ENCODE data around the gene SRL. TPM values are rescaled to one million over a fixed set of nuclear protein-coding genes. Genes with fewer than 3 reads are reported as not detected.

The SRL gene
- total RNA-seq, 1 experiment from 2014 or later: not detected

DNA sequence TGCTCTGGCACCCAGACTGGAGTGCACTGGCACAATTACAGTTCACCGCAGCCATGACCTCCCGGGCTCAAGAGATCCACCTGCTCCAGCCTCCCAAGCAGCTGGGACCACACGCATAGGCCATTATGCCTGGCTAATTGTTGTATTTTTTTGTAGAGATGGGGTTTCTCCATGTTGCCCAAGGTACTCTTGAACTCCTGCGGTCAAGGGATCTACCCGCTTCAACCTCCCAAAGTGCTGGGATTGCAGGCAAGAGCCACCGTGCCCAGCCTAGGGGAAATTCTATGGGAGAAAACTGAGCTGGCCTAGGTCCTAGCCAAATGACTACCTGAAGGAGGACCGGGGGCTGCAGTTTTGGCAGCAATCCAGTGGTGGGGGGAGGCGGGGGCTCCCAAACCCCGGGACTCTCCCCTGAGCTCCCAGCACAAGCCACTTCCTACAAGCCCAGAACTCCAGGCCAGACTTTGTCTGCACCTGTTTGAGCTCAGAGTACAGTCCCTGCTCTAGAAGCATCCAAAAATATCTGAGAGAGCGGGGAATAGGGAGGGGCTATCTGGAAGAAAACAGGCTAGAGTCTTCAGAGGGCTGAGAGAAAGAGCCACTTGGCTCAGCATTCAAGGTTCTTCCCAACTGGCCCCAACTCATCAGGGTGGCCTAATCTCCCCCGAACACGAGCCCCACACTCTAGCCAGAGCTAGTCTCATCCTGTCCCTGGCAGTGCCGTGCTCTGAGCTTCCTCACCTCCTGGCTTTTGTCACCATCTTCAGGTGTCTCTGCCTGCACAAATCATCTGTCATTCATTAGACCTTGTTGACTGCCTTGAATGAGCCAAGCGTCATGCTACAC is 9.1 kb downstream of the SRL start:
- no peaks in the 10 kb centered on the region for H3K36me3 ChIP-seq (ENCODE audit: control insufficient read depth, insufficient read depth, low read length)
- no peak overlapping the region for H3K27ac ChIP-seq (ENCODE audit: low read length)
- no TSS peak for BruUV-seq (replicated peaks)
- H3K27me3 ChIP-seq (ENCODE audit: control insufficient read depth, insufficient read depth, low read length): no peaks in the 10 kb centered on the region
- no peak for DNase-seq (ENCODE audit: low read depth, low spot score)
- no peaks in the 10 kb centered on the region for H3K4me1 ChIP-seq (ENCODE audit: control insufficient read depth, insufficient read depth, low read length)
- H3K4me3 ChIP-seq (ENCODE audit: low read depth in 2 of 2, low read length in 2 of 2): no peak overlapping the region
- ChIA-PET POLR2A (interaction anchor here (0.5 kb wide), 1 partner anchor 40 kb away, joined by 10 read pairs; the partner anchor contains the start of gene TFAP4), CTCF (interaction anchor here (0.7 kb wide), 1 partner anchor 82 kb away, joined by 3 read pairs; no protein-coding TSS in a partner anchor)
- in situ Hi-C loops (cut with HindIII; ENCODE audit: low pct_unique_long_range_greater_than_20kb, low sequenced_read_pairs) (no loop called here), intact Hi-C loops (cut with micrococcal nuclease; ENCODE audit: unreplicated experiment) (no loop called here)
- TF ChIP-seq POLR2AphosphoS5 (IDR thresholded peaks at IDR 0.05; ENCODE audit: low read depth, low read length) (no peak), SIN3A (IDR thresholded peaks at IDR 0.05; ENCODE audit: borderline replicate concordance, insufficient read depth, low read depth, low read length) (no peak), TCF7L2 (IDR thresholded peaks at IDR 0.05; ENCODE audit: low read depth, low read length) (no peak)
- TF ChIP-seq, protein P1, sequence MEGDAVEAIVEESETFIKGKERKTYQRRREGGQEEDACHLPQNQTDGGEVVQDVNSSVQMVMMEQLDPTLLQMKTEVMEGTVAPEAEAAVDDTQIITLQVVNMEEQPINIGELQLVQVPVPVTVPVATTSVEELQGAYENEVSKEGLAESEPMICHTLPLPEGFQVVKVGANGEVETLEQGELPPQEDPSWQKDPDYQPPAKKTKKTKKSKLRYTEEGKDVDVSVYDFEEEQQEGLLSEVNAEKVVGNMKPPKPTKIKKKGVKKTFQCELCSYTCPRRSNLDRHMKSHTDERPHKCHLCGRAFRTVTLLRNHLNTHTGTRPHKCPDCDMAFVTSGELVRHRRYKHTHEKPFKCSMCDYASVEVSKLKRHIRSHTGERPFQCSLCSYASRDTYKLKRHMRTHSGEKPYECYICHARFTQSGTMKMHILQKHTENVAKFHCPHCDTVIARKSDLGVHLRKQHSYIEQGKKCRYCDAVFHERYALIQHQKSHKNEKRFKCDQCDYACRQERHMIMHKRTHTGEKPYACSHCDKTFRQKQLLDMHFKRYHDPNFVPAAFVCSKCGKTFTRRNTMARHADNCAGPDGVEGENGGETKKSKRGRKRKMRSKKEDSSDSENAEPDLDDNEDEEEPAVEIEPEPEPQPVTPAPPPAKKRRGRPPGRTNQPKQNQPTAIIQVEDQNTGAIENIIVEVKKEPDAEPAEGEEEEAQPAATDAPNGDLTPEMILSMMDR (IDR thresholded peaks at IDR 0.05): no peak
- TF ChIP-seq, protein P2, sequence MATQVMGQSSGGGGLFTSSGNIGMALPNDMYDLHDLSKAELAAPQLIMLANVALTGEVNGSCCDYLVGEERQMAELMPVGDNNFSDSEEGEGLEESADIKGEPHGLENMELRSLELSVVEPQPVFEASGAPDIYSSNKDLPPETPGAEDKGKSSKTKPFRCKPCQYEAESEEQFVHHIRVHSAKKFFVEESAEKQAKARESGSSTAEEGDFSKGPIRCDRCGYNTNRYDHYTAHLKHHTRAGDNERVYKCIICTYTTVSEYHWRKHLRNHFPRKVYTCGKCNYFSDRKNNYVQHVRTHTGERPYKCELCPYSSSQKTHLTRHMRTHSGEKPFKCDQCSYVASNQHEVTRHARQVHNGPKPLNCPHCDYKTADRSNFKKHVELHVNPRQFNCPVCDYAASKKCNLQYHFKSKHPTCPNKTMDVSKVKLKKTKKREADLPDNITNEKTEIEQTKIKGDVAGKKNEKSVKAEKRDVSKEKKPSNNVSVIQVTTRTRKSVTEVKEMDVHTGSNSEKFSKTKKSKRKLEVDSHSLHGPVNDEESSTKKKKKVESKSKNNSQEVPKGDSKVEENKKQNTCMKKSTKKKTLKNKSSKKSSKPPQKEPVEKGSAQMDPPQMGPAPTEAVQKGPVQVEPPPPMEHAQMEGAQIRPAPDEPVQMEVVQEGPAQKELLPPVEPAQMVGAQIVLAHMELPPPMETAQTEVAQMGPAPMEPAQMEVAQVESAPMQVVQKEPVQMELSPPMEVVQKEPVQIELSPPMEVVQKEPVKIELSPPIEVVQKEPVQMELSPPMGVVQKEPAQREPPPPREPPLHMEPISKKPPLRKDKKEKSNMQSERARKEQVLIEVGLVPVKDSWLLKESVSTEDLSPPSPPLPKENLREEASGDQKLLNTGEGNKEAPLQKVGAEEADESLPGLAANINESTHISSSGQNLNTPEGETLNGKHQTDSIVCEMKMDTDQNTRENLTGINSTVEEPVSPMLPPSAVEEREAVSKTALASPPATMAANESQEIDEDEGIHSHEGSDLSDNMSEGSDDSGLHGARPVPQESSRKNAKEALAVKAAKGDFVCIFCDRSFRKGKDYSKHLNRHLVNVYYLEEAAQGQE (IDR thresholded peaks at IDR 0.05; ENCODE audit: insufficient read depth in 1 of 2, low read depth in 2 of 2, low read length in 1 of 2): no peak
- no peaks in the 10 kb centered on the region for H3K9me3 ChIP-seq (ENCODE audit: control insufficient read depth, insufficient read depth, low read depth, low read length)
- no peak for ATAC-seq

DNA sequence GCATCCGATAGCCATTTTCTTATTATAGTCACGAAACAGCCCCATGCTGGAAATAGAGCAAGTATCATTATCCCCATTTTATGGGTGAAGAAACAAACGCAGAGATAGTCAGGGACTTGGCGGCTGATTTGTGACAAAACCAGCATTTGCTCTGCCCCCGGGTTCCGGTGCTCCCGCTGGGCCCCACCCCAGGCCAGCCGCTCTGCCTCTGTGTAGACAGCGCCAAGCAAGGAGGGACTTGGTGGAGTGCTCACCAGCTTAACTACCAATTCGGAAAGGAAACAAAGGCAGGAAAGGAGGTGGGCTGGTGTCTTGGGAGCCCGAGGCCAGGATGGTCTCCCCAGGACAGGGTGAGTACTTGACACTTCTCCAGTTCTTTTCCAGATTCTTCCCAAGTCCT is 10.0 kb downstream of the SRL start:
- Histone ChIP-seq H3K9me3 (ENCODE audit: control insufficient read depth, insufficient read depth, low read depth, low read length) (no peaks in the 10 kb centered on the region), H3K36me3 (ENCODE audit: control insufficient read depth, insufficient read depth, low read length) (no peaks in the 10 kb centered on the region), H3K4me3 (ENCODE audit: low read depth in 2 of 2, low read length in 2 of 2) (no peak overlapping the region), H3K27ac (ENCODE audit: low read length) (no peak overlapping the region), H3K4me1 (ENCODE audit: control insufficient read depth, insufficient read depth, low read length) (no peaks in the 10 kb centered on the region), H3K27me3 (ENCODE audit: control insufficient read depth, insufficient read depth, low read length) (no peaks in the 10 kb centered on the region)
- in situ Hi-C loops (cut with HindIII; ENCODE audit: low pct_unique_long_range_greater_than_20kb, low sequenced_read_pairs) (no loop called here), intact Hi-C loops (cut with micrococcal nuclease; ENCODE audit: unreplicated experiment) (no loop called here)
- no TSS peak for BruUV-seq (replicated peaks)
- ChIA-PET POLR2A (no interaction called here), CTCF (interaction anchor here (0.6 kb wide), 1 partner anchor 20 kb away, joined by 4 read pairs; no protein-coding TSS in a partner anchor)
- ATAC-seq (no peak), DNase-seq (ENCODE audit: low read depth, low spot score) (no peak)
- TF ChIP-seq POLR2AphosphoS5 (IDR thresholded peaks at IDR 0.05; ENCODE audit: low read depth, low read length) (no peak), TCF7L2 (IDR thresholded peaks at IDR 0.05; ENCODE audit: low read depth, low read length) (no peak), SIN3A (IDR thresholded peaks at IDR 0.05; ENCODE audit: borderline replicate concordance, insufficient read depth, low read depth, low read length) (no peak)
- TF ChIP-seq, protein P1 (IDR thresholded peaks at IDR 0.05): no peak
- TF ChIP-seq, protein P2 (IDR thresholded peaks at IDR 0.05; ENCODE audit: insufficient read depth in 1 of 2, low read depth in 2 of 2, low read length in 1 of 2): no peak
